Measurements from ENCODE around the gene S1PR3.

GRCh38 chr9:89010526-89011111 lies 19.4 kb downstream of the S1PR3 start:
- TF ChIP-seq FOXP2 (optimal IDR thresholded peaks at IDR 0.05; ENCODE audit: control extremely low read depth, extremely low read length, insufficient read depth) (no peak), EZH2 (IDR thresholded peaks at IDR 0.05) (no peak), POLR2AphosphoS5 (IDR thresholded peaks at IDR 0.05; ENCODE audit: borderline replicate concordance, low read depth, low read length) (no peak)

Data from SK-N-MC (cell line).